ENCODE data around the gene ZNF768.
"Not testable (repeated sequence)": the region's sequence is repeated elsewhere in the genome, so short reads cannot be mapped to it uniquely, and the experiment has no call there.

Gene ZNF768

DNA sequence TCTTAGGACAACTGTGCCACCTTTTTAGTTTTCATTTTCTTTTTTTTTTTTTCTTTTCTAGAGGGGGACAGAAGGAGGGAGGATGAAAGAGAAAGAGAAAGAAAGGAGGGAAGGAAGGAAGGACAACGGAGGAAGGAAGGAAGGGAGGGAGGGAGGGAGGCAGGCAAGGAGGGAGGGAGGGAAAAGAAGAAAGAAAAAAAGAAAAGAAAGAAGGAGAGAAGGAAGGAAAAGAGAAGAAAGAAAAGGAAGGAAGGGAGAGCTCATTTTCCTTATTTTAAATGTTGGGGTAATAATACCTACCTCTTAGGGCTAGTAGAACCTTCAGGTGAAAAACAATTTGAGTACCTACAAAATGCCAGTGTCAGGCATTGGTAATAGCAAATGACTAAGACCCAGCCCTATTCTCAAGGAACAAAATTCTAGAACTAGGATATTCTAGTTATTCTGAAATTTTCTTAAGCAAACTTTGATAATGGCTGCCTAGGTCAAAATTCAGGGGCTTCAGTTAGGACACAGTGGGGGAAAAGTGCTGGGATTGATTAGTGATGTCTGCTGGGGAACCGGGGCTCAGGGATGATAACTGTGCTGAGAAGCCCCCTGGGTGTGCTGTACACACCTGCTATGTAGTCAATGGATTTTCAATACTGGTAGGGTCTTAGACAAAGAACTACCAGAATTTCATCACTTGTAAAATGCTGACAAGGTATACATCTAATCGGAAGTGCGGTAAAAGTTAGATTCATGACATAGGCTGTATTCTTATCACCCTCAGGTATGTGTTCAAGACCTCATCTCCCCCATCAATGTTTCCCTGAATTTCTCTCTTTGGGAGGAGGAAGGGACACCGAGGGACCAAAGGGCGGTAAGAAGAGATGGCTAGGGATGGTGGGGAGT lies 22.7 kb downstream of the ZNF768 start:
- no peak for DNase-seq

DNA sequence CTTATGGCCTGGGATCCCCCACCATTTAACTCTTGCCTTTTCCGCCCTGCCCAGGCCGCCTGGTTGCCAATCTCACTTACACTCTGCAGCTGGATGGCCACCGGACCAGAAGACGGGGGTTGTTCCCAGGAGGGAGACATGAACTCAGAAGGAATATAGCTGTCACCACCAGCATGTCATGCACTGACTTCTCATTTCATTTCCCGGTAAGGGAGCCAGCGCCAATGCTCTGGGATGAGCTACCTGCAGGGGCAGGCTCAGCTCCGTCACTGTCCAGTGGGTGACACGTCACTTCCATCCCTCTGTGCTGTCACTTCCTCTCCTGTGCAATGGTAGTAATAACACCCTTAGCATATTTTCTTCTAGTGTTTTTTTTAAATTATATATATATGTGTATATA lies 27.1 kb downstream of the ZNF768 start:
- DNase-seq, result no peak

DNA sequence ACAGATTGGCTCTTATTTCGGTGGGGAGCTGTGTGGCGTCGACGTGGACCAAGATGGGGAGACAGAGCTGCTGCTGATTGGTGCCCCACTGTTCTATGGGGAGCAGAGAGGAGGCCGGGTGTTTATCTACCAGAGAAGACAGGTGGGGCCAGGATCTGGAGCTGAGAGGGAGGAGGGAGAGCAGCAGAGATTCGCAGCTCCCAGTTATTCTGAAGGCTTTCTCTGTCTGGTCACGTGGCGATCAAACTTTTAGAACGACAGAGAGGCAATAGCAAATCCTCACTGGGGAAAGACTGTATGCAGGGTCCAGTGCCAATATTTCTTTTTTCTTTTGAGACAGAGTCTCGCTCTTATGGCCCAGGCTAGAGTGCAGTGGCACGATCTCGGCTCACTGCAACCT lies 31.7 kb downstream of the ZNF768 start:
- no peak for DNase-seq

DNA sequence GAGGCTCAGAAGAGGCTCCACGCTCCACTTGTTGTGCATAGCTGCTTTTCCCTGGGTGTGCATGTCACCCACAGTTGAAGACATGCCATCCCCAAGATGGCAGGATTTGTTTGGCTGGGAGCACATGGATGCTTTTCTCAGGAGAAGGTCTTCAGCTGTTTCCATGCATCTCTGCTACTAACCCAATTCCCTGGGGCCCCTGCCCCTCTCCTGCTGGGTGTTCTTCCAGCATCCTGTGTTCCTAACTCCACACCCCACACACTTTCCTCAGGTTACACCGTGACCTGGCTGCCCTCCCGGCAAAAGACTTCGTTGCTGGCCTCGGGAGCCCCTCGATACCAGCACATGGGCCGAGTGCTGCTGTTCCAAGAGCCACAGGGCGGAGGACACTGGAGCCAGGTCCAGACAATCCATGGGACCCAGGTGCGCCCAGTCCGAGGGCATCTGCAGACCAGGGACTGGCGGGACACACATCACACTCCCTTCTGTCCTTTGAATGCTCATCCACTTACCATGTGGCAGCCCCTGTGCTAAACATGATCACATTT lies 32.4 kb downstream of the ZNF768 start:
- no peak for DNase-seq

DNA sequence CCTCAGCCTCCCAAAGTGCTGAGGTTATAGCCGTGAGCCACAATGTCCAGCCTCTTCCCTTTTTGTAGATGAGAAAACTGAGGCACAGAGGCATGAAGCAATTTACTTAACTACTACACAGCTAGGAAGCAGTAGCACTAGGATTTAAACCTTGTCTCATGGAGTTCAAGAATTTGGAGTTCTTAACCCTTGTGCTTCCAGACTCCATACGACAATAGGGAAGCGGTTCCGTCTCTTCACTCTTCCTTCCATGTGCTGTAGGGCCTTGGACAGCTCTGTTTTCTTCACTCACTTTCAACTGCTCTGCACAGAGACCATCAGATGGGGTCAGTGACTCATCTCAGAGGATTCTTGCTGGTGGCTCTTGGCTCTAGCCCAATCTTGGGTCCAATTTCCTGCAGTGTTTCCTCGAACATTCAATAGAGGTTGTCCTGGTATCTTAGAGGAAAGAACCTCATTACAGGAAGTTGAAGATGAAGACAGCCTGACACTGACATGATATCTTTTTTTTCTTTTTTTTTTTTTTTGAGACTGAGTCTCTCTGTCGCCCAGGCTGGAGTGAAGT lies 34.5 kb downstream of the ZNF768 start:
- DNase-seq, result peak in 1 of 2 donors; percentile 97

DNA sequence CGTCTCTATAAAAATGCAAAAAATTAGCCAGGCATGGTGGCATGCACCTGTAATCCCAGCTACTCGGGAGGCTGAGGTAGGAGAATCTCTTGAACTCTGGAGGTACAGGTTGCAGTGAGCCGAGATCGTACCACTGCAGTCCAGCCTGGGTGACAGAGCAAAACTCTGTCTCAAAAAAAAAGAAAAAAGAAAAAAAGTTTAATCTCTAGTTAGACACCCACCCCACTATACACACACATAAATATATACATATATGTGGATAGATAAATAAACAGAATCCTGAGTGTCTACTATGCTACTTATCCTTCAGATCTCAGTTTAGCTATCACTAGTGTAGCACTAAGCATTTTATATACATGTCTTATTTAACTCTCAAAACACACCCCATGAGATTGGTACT lies 35.1 kb downstream of the ZNF768 start:
- DNase-seq, result no peak

DNA sequence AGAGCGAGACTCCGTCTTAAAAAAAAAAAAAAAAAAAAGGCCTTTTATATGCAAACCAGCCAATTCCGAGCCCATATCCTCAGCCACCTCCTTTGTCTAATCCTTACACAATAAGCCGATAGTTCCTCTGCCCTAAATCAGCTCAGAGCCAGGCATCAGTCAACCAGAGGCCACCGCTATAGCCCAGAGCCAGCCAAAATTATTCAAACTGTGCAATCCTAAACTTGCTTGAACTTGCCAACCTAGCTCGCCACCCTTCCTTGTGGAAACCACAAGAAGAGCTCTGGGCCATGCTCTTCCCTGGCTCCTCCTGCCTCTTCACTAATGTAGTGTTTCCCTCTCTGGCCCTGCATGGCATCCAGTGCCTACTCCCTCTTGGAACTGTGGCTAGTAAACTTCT lies 36.2 kb downstream of the ZNF768 start:
- DNase-seq, result no peak

DNA sequence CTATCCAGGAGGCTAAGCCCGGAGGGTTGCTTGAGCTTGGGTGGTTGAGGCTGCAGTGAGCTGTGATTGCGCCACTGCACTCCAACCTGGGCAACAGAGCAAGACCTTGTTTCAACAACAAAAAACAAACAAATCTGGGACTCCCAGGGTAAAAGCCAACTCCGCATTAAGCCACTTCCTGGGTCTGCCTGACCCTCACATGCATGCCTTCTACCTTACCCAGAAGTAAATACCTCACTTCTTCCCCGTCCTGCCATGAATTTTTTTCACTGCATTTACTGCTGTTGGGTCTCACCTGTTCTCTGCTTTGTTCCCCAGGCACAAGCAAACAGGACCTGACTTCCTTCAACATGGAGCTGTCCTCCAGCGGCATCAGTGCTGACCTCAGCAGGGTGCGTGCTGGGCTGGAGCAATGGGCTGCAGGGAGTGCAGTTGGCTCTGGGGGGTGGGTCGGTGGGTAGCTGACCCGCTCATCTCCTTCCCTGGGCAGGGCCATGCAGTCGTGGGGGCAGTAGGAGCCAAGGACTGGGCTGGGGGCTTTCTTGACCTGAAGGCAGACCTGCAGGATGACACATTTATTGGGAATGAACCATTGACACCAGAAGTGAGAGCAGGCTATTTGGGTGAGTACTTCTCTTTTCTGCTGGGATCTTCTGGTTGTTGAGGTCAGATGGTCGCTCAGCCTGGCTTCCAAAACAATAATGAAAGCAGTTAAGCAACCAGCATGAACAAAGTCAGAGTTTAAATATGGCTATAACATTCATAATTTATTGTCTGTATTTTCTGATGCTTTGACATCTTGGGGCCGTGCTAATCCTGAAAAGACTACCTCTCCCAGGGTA lies 37.4 kb downstream of the ZNF768 start:
- no peak for DNase-seq

DNA sequence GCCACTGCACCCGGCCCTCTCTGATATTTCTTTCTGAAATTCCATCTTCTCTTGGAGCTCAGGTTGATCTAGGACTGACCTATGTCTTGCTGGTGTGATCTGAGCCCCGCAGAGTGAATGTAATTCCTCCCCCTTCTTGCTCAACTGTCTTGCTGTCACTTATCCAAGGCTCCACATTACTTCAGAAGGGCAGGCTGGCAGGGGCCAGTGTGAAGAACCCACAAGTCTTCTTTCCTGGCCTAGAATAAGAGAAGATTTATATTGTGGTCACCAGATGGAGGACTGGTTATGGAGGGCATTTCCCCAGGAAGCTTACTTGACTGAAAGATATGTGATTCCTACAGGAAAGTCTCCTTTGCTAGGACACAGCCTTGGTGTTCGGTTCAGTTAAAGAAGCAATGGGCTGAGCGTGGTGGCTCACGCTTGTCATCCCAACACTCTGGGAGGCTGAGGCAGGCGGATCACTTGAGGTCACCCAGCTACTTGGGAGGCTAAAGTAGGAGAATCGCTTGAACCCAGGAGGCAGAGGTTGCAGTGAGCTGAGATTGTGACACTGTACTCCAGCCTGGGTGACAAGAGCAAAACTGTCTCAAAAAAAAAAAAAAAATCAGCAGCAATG lies 40.4 kb downstream of the ZNF768 start:
- no peak for DNase-seq

DNA sequence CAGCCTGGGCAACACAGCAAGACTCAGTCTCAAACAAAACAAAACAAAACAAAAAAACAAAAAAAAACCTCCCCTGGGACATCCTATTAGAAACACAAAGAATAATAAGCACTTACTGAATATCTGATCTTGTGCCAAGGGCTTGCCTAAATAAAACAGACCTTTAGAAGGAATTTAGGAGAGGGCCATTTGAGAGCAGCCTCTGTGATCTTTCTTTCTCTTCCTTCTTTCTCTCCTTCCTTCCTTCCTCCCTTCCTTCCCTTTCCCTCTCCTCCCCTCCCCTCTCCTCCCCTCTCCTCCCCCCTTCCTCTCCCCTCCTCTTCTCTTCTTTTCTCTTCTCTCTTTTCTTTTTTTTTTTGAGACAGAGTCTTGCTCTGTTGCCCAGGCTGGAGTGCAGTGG lies 41.5 kb downstream of the ZNF768 start:
- DNase-seq, result no peak

DNA sequence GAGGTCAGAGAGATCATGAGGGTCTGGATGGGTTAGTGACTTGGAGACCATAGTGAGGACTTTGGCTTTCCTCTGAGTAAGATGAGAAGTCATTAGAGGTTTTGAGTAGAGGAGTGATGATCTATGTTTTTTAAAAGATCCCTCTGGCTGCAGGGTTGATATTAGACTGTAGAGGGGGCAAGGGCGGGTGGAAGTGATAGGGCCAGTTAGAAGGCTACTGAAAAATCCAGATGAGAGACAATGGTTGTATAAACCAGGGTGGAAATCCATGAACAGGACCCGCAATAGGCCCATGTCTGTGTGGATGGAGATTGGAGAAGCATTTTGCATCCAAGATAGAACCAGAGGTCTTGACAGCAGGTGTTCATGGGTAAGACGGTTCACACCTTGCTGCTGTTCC lies 44.0 kb downstream of the ZNF768 start:
- DNase-seq, result no peak

DNA sequence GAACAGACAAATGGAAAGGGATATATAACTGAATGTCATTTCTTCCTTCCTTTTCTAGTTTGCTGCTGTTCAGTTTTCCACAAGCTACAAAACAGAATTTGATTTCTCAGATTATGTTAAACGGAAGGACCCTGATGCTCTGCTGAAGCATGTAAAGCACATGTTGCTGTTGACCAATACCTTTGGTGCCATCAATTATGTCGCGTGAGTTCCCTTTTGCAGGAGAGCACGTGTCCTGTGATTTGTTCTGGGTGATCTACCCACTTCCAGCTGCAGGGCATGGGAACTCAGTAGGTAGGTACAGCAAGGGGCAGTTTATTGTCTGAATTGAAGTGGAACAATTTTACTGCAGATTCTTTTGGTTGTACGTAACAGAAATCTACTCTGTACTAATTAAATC lies 45.0 kb downstream of the ZNF768 start:
- no peak for DNase-seq

DNA sequence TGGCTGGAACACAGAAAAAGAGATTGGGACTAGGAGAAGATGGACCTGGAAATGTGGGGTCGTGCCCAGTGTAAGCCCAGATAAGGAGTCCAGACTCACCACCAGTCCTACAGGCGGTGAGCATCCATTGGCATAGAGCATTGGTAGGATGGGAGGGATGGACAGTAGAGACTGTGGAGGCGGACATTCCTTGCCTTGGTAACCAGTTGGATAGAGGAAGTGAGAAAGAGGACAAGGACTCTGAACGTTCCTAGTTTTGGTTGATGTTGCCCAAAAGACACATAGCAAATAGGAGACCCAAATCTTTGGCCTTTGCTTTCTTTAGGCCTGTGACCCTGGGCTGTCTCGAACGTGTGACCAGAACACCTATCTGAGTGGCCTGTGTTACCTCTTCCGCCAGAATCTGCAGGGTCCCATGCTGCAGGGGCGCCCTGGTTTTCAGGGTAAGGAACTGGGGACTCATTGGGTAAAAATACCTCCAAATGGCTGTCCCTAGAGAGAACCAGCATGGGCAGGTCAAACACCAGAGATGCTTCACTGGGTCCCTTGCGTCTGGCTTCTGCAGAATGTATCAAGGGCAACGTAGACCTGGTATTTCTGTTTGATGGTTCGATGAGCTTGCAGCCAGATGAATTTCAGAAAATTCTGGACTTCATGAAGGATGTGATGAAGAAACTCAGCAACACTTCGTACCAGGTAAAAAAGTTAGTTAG lies 47.4 kb downstream of the ZNF768 start:
- no peak for DNase-seq

DNA sequence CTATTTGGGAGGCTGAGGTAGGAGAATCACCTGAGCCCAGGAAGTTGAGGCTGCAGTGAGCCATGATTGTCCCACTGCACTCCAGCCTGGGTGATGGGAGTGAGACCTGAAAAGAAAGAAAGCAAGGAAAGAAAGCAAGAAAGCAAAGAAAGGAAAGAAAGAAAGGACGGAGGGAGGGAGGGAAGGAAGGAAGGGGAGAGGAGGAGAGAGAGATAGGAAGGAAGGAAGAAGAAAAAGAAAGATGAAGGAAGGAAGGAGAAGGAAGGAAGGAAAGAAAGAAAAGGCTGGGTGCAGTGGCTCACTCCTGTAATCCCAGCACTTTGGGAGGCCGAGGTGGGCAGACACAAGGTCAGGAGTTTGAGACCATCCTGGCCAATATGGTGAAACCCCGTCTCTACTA lies 48.6 kb downstream of the ZNF768 start:
- not testable (repeated sequence) for DNase-seq

DNA sequence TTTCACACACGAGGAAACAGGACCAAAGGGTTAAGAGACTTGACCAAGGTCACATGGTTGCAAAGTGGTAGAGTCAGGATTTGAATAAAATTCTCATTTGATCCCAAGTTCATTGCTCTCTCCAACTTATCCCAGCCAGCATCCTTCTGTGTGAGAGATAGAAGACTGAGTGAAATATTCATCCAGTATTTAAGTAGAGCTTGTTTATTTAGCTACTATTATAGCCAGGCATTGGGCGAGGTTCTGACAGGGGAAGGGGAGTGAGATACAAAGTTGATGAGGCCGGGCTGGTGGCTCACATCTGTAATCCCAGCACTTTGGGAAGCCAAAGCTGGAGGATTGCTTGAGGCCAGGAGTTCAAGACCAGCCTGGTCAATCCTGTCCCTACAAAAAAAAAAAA lies 49.4 kb downstream of the ZNF768 start:
- no peak for DNase-seq

DNA sequence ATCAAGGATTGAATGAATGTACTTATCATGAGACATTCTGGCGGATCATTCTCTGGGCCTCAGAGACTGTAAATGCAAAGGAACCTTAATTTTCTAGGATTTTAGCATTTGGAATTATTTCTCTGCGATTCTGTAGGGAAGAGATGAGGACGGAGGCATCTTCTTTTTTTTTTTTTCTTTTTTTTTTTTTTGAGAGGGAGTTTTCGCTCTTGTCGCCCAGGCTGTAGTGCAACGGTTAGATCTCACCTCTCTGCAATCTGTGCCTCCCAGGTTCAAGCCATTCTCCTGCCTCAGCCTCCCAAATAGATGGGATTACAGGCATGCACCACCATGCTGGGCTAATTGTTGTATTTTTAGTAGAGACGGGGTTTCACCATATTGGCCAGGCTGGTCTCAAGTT lies 51.7 kb downstream of the ZNF768 start:
- no peak for DNase-seq

DNA sequence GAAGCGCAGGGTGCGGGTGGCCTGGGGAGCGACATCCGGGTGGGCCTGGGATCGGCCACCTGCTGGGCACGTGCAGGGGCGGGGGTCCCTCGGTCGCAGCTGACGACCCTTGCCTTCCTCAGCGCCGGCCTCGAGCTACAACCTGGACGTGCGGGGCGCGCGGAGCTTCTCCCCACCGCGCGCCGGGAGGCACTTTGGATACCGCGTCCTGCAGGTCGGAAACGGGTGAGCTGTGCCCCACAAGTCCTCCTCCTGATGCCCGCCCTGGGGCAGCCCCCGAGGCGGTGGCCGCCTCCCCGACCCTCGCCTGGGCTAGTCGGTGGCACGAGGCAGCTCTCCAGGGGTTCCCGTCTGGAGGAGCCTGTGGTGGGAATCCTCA lies 52.3 kb downstream of the ZNF768 start:
- DNase-seq, result no peak
